Prostate gland (tissue), 2 donors: Measurements from ENCODE around the gene RNF144A. TPM values are rescaled to one million over a fixed set of nuclear protein-coding genes. Genes with fewer than 3 reads are reported as not detected.

Source experiments
- DNase-seq: peaks from one replicate; pipeline ENCODE4 v3.0.0-alpha.2; 2019; ENCODE audit warnings: low spot score
- H3K27ac ChIP-seq, 2 donors: fragments of 200-600 bp; sonication (generic); 2 replicates each; pipeline ENCODE4 v1.5.1; 2017 to 2019
- H3K27me3 ChIP-seq: fragments of 200-600 bp; sonication (generic); replicated peaks from 2 replicates; pipeline ENCODE4 v1.5.1; 2019; ENCODE audit not compliant: insufficient read depth
- H3K36me3 ChIP-seq, 2 donors: fragments of 200-600 bp; sonication (generic); 1 replicate in 1 of 2; 2 replicates in 1 of 2; pipeline versions ENCODE4 v1.5.1 to v1.8.1; 2017 to 2019
- H3K4me1 ChIP-seq: fragments of 200-600 bp; sonication (generic); replicated peaks from 2 replicates; pipeline ENCODE4 v1.5.1; 2019
- H3K4me3 ChIP-seq, 2 donors: fragments of 200-600 bp; sonication (generic); 2 replicates each; pipeline ENCODE4 v1.5.1; 2017 to 2019
- H3K9me3 ChIP-seq: fragments of 200-600 bp; sonication (generic); 2 replicates; pipeline ENCODE4 v1.5.1; 2017
- POLR2A ChIP-seq: fragments of 450-650 bp; IDR thresholded peaks from one replicate; pipeline ENCODE4 v1.6.1; 2016; ENCODE audit warnings: antibody characterized with exemption, mild to moderate bottlenecking
- POLR2AphosphoS5 ChIP-seq: sonication (generic); formaldehyde crosslinking; IDR thresholded peaks from one replicate; pipeline ENCODE4 v1.6.1; 2017; ENCODE audit warnings: antibody characterized with exemption
- whole genome bisulfite sequencing: methylation state at CpG from one replicate; pipeline ENCODE4 v1.1.5; 2018; 5-methylcytosine and 5-hydroxymethylcytosine counted together
- intact Hi-C: fragments of 100-400 bp; cut with DNase I; formaldehyde crosslinking; loops from one replicate; pipeline ENCODE4 v1.14.2; 2022
- total RNA-seq, 2 donors: library from RNA; depleted of rRNA; stranded (reverse); fragments of >200 nt; gene quantifications; one replicate each; pipeline ENCODE4 v1.1.0, GENCODE V29; 2016
- TF ChIP-seq, protein P1 (sequence below), 4 experiments: fragments of 200-600 bp in 2 of 4; fragments of 450-650 bp in 2 of 4; sonication (generic) in 2 of 4; IDR thresholded peaks; 1 replicate in 3 of 4; 2 replicates in 1 of 4; pipeline ENCODE4 v1.5.1; 2016 to 2019; ENCODE audit warnings: antibody characterized with exemption in 4 of 4, mild to moderate bottlenecking in 2 of 4, moderate library complexity in 2 of 4

RNF144A gene
- total RNA-seq, 2 donors from 2014 or later, result 9.1 to 27.9 TPM

DNA sequence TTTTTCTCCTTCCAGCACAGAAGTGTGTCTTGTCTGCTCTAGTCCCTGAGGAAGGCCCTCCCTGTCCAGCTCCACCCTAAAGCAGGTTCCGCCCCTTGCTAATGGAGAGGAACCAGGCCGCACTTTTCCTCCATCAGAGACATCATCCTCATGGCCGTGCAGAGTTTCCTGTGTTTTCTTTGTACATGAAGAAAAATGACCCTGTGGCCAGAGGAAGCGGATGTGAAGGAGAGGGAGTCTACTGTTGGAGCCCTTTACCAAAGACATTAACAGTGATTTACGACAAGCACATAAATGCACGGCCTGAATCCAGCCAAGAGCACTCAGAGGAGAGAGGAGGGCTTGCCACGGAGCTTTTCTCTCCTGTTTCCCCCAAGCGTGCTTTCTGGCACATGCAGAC is 109.5 kb downstream of the RNF144A start:
- no peaks in the 10 kb centered on the region for H3K4me1 ChIP-seq

DNA sequence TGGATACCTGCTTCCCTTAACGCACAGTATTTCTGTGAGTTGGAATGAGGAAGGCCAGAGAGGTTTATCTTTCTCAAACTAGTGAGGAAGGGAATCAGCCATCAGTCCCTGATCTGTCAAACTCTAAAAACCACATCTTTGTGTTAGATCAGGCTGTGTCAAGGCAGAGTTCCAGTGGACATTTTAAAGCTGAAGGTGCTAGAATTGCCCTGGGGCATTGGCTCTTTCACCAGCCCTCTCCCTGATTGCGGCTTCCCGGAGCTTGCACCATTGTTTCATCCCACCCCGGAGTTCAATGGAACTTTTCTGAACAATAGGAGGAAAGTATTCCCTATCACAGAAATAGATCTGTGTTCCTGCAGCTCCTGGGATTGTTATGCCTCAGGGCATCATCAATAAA is 110.2 kb downstream of the RNF144A start:
- H3K4me3 ChIP-seq, result no peak overlapping the region
- WGBS, result 37% methylated on average over 4 of the region's 4 CpGs
- H3K36me3 ChIP-seq, result no peaks in the 10 kb centered on the region
- peak overlapping the region in 1 of 2 donors; percentile 22 for H3K27ac ChIP-seq
- TF ChIP-seq POLR2A (no peak), POLR2AphosphoS5 (no peak)
- TF ChIP-seq, protein P1, sequence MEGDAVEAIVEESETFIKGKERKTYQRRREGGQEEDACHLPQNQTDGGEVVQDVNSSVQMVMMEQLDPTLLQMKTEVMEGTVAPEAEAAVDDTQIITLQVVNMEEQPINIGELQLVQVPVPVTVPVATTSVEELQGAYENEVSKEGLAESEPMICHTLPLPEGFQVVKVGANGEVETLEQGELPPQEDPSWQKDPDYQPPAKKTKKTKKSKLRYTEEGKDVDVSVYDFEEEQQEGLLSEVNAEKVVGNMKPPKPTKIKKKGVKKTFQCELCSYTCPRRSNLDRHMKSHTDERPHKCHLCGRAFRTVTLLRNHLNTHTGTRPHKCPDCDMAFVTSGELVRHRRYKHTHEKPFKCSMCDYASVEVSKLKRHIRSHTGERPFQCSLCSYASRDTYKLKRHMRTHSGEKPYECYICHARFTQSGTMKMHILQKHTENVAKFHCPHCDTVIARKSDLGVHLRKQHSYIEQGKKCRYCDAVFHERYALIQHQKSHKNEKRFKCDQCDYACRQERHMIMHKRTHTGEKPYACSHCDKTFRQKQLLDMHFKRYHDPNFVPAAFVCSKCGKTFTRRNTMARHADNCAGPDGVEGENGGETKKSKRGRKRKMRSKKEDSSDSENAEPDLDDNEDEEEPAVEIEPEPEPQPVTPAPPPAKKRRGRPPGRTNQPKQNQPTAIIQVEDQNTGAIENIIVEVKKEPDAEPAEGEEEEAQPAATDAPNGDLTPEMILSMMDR (IDR thresholded peaks at IDR 0.05), result no peak
- no peaks in the 10 kb centered on the region for H3K4me1 ChIP-seq
- H3K9me3 ChIP-seq, result no peaks in the 10 kb centered on the region
- no peak for DNase-seq
- H3K27me3 ChIP-seq, result no peaks in the 10 kb centered on the region
- intact Hi-C loops, result no loop called here

More for the DNA sequence above, 109.5 kb downstream of the RNF144A start:
- H3K27ac ChIP-seq, result no peak overlapping the region
- no peaks in the 10 kb centered on the region for H3K36me3 ChIP-seq
- DNase-seq, result no peak
- TF ChIP-seq, protein P1 (IDR thresholded peaks at IDR 0.05), result no peak
- no peak for TF ChIP-seq POLR2AphosphoS5
- TF ChIP-seq POLR2A, result no peak
- no peaks in the 10 kb centered on the region for H3K9me3 ChIP-seq
- intact Hi-C loops, result no loop called here
- H3K4me3 ChIP-seq, result no peak overlapping the region
- no peaks in the 10 kb centered on the region for H3K27me3 ChIP-seq
- 51% methylated on average over 8 of the region's 8 CpGs for WGBS

DNA sequence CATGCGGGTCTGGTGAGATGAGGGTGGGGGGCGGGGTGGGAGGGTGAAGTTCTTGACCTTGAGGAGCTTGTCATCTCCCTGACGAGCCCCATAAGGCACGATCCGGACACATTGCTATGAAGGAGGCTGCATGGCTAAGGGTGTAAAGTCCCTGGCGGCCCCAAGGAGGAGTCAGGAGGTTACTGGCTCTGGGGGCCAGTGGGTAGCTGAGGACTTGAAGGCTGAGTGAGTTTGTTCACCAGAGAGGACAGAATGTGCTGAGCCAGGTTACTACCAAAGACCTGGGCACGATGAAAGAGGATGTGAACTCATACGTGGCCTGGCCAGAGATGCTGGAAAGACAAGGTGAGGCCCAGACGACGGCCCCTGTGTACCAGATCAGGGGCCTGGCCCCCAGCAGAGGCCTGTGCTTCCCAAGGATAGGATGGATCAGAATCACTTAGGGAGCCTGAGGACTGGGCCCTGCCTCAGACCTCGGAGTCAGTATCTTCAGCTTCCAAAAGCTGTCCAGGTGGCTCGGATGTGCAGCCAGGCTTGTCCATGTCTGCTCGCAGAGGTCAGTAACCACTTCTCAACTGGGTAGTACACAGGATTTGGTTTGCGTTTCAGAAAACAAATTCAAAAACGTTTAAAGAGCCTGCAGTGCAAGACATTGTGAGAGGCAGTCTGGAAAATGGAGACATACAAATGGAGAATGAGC is 110.9 kb downstream of the RNF144A start:
- Histone ChIP-seq H3K36me3 (no peaks in the 10 kb centered on the region), H3K27me3 (no peaks in the 10 kb centered on the region), H3K4me1 (no peaks in the 10 kb centered on the region), H3K27ac (peak overlapping the region in 1 of 2 donors; percentile 22), H3K4me3 (no peak overlapping the region), H3K9me3 (no peaks in the 10 kb centered on the region)
- WGBS, result 80% methylated on average over 15 of the region's 15 CpGs
- no peak for TF ChIP-seq POLR2AphosphoS5
- TF ChIP-seq, protein P1 (IDR thresholded peaks at IDR 0.05), result no peak
- TF ChIP-seq POLR2A, result no peak
- intact Hi-C loops, result no loop called here
- no peak for DNase-seq

DNA sequence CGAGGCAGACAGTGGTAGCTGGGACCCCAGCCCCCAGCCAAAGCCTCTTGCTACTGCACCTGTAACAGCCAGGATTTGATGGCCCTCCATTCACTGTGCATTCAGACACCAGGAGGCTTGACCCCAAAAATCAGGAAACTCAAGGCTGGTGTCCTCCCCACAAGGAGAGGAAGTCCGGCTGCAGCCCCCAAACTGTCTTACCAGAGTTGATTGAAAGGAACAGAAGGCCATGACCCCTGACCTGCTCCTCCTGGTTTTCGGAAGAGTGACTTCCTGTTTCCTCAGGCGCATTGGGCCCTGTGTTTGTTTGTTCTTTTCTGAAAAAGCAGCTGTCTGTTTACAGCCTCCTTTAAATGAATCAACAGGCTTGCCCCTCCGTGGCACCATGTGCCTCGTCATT is 111.6 kb downstream of the RNF144A start:
- Histone ChIP-seq H3K9me3 (no peaks in the 10 kb centered on the region), H3K27me3 (no peaks in the 10 kb centered on the region), H3K4me1 (no peaks in the 10 kb centered on the region), H3K36me3 (no peaks in the 10 kb centered on the region), H3K4me3 (no peak overlapping the region), H3K27ac (no peak overlapping the region)
- no peak for DNase-seq
- TF ChIP-seq, protein P1 (IDR thresholded peaks at IDR 0.05), result no peak
- no peak for TF ChIP-seq POLR2AphosphoS5
- TF ChIP-seq POLR2A, result no peak
- intact Hi-C loops, result no loop called here
- WGBS, result 83% methylated on average over 5 of the region's 6 CpGs
